ENCODE measurements around the gene VSTM2L.

The VSTM2L gene

GRCh38 chr20:37971561-37972127, 68.7 kb downstream of the VSTM2L start:
- no peak for DNase-seq

DNA sequence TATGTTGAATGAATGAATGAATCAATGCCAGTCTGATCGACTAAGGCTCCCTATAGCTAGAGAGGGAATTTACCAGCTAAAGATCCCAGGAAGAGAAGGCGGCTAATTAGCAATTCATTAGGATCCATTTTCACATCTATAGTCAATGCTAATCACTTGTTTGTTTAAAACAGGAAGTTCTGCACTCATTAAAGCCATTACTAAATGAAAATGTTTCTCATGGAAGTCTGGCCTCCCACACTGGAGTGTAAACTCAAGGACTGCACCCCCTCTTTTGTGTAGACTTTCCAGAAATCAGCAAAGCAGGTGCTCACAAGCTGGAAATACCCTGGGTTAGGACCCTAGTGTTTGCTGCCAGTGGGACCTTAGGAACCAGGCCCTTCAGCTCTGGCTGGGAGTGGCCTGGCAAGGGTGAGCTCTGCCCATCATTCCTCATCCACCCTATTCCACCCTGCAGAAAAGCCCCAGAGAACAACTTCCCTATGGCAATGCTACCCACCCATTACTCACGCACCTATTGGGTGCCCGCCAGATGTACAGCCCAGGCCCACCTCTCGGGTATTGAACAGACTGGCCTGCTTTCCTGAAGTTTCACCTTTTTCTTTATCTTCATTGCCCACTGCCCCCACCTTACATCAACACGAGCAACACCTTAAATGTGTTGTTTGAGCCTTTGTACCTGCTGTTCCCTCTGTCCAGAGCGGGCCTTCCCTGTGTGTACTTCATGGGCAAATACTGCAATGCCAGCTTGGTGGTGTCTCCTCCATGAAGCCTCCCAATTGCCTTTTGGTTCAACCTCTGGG, 69.5 kb downstream of the VSTM2L start:
- no peak for DNase-seq

GRCh38 chr20:37973059-37973910, 70.4 kb downstream of the VSTM2L start:
- DNase-seq, result no peak

DNA sequence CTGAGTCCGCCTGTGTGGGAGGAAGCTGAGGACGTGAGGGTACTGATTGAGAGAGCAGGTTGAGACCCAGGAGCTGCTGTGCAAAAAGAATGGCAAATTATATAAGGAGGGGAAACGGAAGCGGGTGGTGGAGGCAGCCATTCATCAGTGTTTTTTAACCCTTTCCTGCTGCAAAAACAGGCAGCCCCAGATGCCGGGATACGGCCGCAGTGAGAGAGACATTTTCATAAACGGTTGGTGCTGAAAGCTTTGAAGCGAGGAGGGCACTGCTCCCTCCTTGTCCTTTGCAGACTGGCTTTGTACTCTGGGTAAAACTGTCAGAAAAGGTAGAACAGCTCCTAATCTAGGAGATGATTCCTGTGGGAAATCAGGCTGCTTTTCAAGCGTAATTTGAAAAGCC, 74.0 kb downstream of the VSTM2L start:
- DNase-seq, result no peak

GRCh38 chr20:37977338-37977737, 74.4 kb downstream of the VSTM2L start:
- DNase-seq, result no peak

DNA sequence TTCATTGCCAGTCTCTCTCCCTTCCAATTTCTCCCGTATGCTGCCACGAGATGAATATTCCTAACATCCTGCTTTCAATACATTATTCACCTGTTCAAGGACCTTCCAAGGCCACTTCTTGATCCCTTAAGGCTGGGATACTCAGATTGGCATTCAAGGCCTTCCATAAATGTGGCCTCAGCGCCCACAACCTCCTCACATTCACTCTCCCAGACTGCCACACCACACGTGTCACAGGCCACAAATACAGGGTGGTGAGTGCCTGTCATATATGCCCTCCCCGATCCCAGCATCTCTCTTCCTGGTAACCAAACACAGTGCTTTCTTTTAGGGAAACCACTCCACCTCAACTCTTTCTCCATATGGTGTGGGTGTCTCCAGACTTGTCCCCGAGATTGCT, 74.9 kb downstream of the VSTM2L start:
- DNase-seq, result no peak

DNA sequence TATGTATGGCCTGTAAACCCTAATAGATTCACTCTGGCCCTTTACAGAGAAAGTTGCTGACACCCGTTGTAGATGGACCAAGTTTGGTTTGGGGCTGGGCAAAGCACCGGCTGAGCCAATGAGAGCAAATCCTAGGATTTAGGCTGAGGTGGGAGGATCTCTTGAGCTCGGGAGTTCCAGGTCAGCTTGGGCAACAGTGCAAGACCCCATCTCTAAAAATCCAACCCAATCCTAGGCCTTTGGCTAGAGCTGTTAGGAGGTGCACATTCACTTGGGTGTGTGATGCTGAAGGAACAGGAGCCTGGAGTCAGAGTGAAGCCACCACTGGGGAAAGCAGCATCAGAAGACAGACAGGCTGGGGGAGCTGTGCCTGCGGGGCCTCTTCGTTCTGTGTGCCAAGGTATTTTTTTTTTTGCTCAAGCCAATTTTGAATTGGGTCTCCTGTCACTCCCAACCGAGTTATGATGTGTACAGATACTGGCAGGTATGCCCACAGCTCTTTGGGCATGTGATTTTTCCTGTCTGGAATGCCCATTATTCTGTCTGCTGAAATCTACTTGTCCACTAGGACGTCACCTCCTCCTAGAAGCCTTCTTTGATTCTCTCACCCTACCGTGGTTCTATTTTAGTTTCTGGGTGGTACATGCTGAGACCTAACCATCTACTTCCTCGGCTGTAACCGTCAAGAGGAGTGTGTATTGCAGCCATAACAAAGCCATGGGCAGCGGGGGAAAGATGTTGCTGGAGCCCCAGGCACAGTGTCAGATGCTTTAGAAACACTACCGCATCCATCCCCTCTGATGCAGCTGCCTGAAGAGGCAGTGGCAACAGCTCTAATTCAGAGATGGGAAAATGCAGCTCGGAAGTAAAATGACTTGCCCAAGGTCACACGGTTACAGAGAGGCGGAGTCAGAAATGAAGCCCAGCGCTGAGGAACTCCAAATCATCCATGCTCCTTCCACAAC, 76.4 kb downstream of the VSTM2L start:
- DNase-seq, result no peak

DNA sequence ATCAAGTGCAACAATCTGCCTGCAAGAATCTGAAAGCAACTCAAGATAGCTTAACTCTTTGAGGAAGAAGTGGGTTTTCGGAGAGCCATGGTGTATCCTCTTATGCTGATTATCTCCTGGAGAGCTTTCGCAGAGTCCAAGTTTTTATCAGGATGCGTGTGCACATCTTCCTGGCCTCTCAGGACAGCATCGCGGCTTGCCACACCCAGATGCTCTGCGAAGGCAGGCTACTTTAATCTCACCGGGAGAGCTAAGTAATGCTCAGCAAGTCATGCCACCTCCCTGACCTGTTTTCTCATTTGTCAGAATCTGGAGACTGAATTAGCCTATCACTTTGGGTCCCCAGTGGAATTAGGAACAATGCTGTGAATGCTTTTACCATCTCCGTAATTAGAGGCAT, 77.5 kb downstream of the VSTM2L start:
- no peak for DNase-seq

GRCh38 chr20:37980876-37981275, 77.9 kb downstream of the VSTM2L start:
- no peak for DNase-seq

- no peak for DNase-seq
Observed at GRCh38 chr20:37981568-37981967, 78.6 kb downstream of the VSTM2L start.

DNA sequence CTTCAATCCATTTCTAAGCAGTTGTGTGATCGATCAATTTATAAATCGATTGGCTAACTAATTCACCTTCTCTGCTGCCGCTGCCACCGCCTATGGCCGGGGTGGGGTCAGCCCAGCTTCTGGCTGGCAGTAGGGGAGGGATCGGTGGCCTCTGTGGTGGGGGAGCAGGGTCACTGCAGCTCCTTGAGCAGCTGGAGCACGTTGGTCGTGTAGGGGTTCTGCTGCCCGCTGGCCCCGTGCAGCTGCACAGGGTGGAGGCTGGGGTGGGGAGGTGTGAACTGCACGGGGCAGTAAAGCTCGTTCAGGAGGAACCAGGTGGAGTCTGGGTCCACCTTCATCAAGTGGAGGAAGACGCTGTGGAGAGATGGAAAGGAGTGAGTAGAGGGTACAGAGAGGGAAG, 80.4 kb downstream of the VSTM2L start:
- no peak for DNase-seq

- DNase-seq, result no peak
Observed at GRCh38 chr20:37984018-37984785, 81.3 kb downstream of the VSTM2L start.

DNA sequence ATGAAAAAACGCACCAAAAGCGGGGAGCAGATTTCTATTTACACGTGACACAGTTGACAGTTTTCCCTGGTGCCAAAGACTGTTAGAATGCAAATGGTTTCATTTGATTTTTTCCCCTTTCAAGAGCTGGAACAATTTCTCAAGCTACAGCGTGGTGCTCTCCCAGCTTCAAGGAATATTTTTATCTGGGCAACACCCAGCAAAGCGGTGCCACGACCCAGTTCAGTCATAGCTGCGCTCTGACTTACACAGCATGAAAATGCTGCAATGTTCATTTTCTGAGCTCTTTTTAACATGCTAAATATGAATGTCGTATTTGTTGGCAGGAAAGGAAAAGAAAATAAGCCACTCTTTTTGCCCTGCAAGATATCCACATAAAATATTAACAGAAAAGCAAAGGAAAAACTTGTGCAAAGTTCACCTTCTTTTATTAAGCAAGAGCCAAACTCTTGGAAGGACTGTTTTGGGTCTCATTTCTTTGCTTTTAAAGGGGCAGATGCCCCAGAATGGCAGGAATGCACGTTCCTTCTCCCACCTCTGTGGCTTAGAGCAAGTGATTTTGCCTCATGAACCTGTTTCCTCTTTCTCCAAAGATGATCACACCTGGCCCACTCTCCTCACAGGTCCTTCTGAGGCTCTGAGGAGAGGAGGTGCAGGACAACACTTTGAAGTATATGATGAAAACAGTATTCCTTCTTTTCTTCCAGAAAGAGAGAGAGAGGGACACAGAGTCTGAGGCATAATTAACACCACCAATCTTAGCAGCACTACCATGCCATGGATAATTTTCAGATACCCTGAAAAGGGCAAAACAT, 83.3 kb downstream of the VSTM2L start:
- no peak for DNase-seq

DNA sequence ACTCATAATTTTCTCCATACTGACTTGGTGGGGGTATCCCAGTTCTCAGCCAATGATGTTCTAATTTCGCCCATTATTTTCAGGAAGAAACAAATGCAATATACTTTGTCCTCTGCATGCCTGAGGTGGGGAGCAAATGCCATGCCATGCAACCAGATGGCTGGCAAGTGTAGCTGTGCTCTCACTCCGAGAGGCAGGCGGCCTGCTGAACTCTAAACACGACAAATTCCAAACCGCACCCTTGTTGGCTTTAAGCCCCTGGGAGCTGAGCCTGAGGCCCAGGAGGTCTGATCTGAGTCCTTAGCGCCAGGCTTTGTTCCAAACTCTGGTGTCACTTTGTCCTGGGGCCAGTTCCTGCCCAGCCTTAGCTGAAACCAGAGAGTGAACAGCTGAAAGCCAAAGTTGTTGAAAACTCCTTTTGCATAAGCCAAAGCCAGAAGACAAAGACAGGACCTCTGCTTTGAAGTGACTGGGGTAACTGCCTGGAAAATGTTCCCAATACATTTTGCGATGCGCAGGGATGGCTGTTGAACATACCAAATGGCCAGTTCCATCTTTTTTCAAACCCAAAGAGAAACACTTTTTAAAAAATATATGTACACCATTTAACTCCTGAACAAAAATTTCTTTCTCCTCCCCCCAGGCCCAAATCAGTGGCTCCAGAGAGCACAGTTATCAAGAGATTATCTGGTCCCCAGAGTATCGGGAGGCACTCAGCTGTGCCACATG, 84.1 kb downstream of the VSTM2L start:
- DNase-seq, result peak; percentile 15

DNA sequence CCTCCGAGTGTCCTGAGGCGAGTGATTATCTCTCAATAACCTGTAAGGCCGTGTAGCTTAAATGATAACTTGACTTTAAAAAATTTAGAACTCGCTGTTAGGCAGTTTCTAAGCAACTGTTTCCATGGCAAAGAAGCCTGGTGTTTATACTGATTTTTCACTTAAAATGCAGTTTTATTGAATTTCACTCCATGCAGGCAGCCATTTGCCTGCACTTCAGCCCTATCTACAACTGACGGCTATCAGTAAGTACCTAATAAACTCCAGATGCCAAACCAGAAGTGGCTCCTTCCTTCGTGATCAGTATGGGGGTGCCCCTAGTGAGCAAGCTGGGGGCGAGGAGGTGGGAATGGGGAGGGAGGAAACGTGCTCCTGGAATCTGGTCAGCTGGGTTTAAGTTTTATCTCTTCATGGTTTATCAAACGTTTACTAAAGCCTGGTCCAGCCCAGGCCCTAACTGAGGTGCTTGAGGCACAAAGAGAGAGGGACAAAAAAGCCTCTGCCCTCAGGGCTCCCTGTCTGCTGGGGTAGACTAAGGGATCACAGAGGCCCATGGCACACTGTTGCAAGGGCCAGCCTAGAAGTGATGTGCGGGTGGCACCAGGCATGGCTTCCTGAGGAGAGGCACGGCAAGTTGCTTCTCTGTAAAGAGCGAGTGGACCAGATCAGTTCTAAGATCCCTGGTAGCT, 84.8 kb downstream of the VSTM2L start:
- DNase-seq, result no peak

DNA sequence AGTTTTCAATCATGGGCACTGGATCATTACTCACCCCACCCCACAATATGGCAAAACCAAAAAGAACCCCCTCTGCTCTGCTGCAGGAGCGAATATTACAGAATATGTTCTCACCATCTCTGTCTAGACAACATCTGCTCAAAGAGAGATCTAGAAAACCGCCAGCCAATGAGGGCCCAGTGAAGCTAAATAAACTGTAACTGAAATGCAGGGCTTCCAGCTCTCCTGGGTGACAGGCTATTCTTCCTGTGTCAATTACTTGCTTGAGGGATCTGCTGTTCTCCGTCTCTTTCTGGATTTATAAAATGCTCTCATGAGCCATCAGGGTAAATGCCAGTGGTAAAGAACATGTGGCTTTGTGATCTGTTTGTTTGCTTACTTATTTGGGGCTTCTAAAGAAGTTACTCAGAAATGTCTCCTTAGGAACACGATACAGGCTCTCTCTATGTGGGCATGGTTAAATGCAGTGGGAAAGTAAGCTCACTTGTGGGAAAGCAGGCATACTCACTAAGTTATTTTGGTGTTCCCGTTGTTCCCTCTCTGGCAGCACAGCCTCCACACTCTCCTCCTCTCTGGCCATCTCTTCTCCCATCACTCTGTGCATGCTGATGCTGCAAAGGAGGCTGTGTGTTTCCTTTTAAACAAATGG, 85.5 kb downstream of the VSTM2L start:
- no peak for DNase-seq

- DNase-seq, result no peak
Observed at GRCh38 chr20:37989601-37990295, 86.8 kb downstream of the VSTM2L start.

DNA sequence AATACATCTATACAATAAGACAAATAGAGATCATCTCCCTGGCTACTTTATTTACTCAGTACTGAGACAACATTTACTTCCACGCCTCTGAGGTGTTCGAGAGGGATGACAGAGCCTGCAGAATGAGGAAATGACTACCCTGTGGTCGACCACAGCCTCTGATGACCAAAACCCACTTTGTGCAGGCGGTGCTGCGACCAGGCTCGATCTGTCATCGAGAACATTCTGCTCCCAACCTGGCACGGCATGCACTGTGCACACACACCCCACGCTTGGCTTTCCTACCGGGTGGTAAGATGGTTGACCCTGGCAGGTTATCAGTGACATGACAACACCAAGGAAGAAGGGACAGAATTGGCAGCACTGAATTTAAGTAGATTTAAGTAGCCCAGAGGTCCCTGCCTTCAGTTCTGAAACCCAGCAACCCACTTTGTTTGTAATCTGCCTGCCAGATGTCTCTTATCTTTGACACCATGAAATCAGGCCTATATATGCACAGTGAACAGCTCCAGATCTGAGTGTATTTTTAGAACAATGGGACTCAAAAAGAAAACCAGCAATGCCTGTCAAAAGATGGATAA, 87.7 kb downstream of the VSTM2L start:
- DNase-seq, result peak; percentile 48

All from fibroblast of skin of abdomen (primary cell).